ENCODE data around the gene ADCY5.

ADCY5 gene

DNA sequence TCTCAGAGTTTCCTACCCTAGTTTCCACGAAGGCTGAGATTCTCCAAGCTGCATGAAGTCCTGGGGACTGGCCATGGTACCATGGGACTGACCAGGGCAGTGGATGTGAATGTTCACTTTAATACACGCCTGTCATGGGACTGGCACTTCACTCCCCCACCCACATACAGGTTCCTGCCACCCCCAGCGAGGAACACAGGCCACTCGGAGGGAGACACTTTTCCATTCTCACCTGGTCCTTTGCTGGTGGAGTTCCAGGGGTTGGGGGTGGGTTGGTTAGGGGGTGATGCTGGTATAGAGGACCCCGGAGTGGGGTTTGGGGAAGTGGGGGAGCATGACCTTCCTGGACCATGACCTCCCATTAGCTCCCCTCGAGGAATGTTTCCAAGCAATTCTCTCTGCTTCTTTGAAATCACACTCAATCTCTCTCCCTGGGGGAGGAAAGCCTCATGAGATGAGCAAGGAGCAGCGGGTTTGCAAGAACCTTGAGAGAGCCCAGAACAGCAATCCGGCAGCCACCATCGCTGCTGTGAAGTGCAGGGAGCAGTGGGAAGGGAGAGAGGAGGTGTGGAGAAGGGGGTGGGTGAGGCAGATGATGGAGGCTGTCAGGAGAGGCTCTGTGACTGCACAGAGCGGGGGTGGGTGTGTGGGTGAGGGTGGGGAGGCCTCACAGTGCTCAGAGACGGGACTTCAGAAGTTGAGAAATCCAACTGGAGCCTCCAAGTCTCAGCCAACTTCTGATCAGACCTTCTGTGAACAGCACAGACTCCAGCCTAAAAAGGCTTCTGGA lies 69.7 kb downstream of the ADCY5 start:
- H3K4me1 ChIP-seq (ENCODE audit: control insufficient read depth, insufficient read depth, low read length, poor library complexity, severe bottlenecking), result no peaks in the 10 kb centered on the region
- H3K4me3 ChIP-seq (ENCODE audit: insufficient read depth, low read depth, low read length, poor library complexity, severe bottlenecking), result no peak overlapping the region
- no peak for DNase-seq
- H3K27ac ChIP-seq (ENCODE audit: insufficient read depth, low read length, poor library complexity, severe bottlenecking), result no peak overlapping the region
- no peaks in the 10 kb centered on the region for H3K27me3 ChIP-seq (replicated peaks; ENCODE audit: control insufficient read depth, insufficient read depth, low read length, poor library complexity, severe bottlenecking)
- H3K9me3 ChIP-seq (ENCODE audit: control insufficient read depth, low read length), result no peaks in the 10 kb centered on the region
- H3K36me3 ChIP-seq (ENCODE audit: control insufficient read depth, insufficient read depth, low read length), result no peaks in the 10 kb centered on the region

DNA sequence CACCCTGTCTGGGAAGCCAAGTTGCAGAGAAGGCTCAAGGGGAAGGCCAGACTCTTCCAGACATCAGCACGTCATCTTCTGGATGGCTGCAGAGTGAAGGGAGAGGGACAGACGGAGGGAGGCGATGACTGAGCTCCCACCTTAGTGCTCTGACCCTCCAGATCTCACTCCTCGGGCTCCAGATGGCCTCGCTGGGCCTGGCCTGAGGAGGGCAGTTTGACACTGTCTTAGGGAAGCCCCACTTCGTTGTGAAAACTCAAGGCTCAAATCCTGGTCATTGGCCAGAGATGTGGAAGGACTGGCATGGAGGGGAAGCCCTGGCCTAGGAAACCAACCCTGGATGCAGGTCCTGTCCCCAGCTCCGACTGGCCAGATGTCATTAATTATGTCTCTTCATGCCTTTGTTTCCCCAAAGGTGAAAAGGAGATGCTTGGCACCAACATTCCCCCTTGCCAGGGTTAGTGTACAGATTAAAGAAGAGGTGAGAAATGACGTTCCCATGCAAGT lies 70.4 kb downstream of the ADCY5 start:
- no peaks in the 10 kb centered on the region for H3K4me1 ChIP-seq (ENCODE audit: control insufficient read depth, insufficient read depth, low read length, poor library complexity, severe bottlenecking)
- H3K4me3 ChIP-seq (ENCODE audit: insufficient read depth, low read depth, low read length, poor library complexity, severe bottlenecking), result no peak overlapping the region
- DNase-seq, result no peak
- no peaks in the 10 kb centered on the region for H3K27me3 ChIP-seq (replicated peaks; ENCODE audit: control insufficient read depth, insufficient read depth, low read length, poor library complexity, severe bottlenecking)
- H3K36me3 ChIP-seq (ENCODE audit: control insufficient read depth, insufficient read depth, low read length), result no peaks in the 10 kb centered on the region
- no peaks in the 10 kb centered on the region for H3K9me3 ChIP-seq (ENCODE audit: control insufficient read depth, low read length)
- H3K27ac ChIP-seq (ENCODE audit: insufficient read depth, low read length, poor library complexity, severe bottlenecking), result no peak overlapping the region

DNA sequence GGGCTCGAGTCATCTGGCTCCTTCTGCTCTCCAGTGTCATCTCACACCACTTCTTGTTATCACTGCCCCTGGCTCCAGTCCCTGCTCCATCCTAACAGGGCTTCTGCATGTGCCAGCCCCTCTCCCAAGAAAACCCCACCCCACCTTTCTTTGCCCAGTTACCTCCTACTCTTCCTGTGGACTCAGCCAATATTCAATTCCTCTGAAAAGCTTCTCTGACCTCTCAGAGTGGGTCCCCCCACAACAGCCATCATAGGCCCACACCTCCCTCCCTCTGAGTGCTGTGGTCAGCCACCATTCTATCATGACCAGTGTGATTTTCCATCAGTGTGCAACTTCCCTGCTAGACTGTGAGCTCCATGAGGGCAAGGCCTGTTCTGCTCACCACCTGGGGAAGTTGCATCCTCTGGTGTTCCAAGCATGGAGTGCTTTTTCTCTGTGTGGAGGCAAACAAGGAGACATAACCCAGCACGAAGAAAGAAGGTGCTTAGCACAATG lies 71.6 kb downstream of the ADCY5 start:
- H3K9me3 ChIP-seq (ENCODE audit: control insufficient read depth, low read length), result no peaks in the 10 kb centered on the region
- no peak overlapping the region for H3K4me3 ChIP-seq (ENCODE audit: insufficient read depth, low read depth, low read length, poor library complexity, severe bottlenecking)
- no peaks in the 10 kb centered on the region for H3K36me3 ChIP-seq (ENCODE audit: control insufficient read depth, insufficient read depth, low read length)
- no peaks in the 10 kb centered on the region for H3K4me1 ChIP-seq (ENCODE audit: control insufficient read depth, insufficient read depth, low read length, poor library complexity, severe bottlenecking)
- DNase-seq, result no peak
- H3K27me3 ChIP-seq (replicated peaks; ENCODE audit: control insufficient read depth, insufficient read depth, low read length, poor library complexity, severe bottlenecking), result no peaks in the 10 kb centered on the region
- H3K27ac ChIP-seq (ENCODE audit: insufficient read depth, low read length, poor library complexity, severe bottlenecking), result no peak overlapping the region

DNA sequence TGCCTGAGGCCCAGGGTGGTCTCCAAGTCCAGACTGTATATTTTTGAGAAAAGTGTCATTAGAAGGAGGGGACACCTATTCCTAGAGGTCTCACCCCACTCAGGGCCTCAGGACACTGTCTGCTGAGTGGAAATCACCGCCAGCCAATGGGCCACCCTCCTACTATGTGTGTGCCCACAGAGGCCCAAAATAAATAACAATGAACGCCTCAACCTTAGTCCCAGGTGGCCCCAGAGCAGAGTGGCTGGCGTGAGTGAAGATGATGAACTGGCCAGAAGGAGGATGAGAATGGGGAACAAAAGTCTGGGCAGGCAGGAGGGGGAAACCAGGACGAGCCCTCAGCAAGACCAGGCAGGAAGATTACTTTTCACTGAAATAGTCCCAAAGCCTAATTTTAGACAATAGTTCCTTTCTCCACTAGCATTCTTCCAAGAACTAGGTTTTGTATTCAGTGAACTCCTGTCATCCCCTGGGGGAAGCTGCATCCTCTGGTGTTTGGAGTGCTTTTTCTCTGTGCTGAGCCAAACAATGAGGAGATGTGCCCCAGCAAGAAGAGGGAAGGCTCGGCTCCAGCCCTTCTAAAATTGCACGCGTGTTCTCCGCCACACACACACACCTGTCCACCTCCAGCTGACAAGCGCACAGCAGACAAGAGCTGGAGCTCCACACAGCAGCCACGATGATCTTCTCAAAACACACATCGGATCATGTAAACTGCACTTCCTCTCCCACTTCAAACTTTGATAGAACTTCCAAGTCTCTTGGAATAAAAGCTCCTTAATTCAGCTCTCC lies 72.2 kb downstream of the ADCY5 start:
- no peaks in the 10 kb centered on the region for H3K36me3 ChIP-seq (ENCODE audit: control insufficient read depth, insufficient read depth, low read length)
- H3K4me3 ChIP-seq (ENCODE audit: insufficient read depth, low read depth, low read length, poor library complexity, severe bottlenecking), result no peak overlapping the region
- no peaks in the 10 kb centered on the region for H3K4me1 ChIP-seq (ENCODE audit: control insufficient read depth, insufficient read depth, low read length, poor library complexity, severe bottlenecking)
- H3K27me3 ChIP-seq (replicated peaks; ENCODE audit: control insufficient read depth, insufficient read depth, low read length, poor library complexity, severe bottlenecking), result no peaks in the 10 kb centered on the region
- H3K9me3 ChIP-seq (ENCODE audit: control insufficient read depth, low read length), result no peaks in the 10 kb centered on the region
- no peak for DNase-seq
- H3K27ac ChIP-seq (ENCODE audit: insufficient read depth, low read length, poor library complexity, severe bottlenecking), result no peak overlapping the region

DNA sequence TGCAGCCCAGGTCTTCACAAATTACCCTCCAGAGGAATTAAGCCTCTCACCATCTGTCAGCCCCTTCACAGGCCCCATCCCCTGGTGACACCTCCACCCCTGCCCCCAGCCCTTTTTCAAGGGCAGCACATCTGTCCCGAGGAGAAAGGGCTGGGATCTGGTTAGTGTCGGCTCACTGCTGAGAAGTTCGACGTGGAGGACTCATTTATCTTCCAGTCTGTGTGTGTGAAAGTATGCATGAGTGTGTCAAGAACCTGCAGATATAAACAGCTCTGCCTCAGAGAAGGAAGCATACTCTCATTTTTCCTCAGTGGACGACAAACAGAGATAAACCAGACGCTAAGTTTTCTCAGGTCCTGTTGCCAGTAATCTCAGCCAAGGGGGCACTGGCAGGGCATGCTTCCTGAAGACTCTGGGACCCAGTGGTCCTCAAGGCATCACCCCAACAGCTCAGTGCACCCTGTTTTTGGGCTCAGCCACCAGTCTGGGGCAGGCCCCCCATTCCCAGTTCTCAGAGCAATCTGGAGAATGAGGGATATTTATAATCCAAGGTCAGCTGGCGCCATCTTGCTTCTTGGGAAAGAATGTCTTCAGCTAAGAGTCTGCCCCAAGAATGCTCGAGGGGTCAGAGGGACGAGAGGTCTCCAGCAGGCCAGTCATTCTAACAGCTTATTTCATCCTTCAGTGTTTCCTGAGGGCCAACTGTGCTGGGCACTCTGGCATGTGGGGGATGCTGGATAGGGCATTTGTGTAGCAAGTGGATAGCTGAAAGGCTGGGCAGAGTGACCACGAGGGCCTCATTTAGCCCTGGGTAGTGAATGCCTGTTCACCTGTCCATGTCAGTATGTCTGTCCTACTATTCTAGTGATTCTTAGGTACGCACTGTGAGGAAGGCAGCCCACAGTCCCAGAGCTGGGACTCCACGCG lies 73.6 kb downstream of the ADCY5 start:
- no peaks in the 10 kb centered on the region for H3K36me3 ChIP-seq (ENCODE audit: control insufficient read depth, insufficient read depth, low read length)
- no peaks in the 10 kb centered on the region for H3K27me3 ChIP-seq (replicated peaks; ENCODE audit: control insufficient read depth, insufficient read depth, low read length, poor library complexity, severe bottlenecking)
- no peak for DNase-seq
- H3K4me3 ChIP-seq (ENCODE audit: insufficient read depth, low read depth, low read length, poor library complexity, severe bottlenecking), result no peak overlapping the region
- H3K4me1 ChIP-seq (ENCODE audit: control insufficient read depth, insufficient read depth, low read length, poor library complexity, severe bottlenecking), result no peaks in the 10 kb centered on the region
- H3K9me3 ChIP-seq (ENCODE audit: control insufficient read depth, low read length), result no peaks in the 10 kb centered on the region
- H3K27ac ChIP-seq (ENCODE audit: insufficient read depth, low read length, poor library complexity, severe bottlenecking), result no peak overlapping the region

DNA sequence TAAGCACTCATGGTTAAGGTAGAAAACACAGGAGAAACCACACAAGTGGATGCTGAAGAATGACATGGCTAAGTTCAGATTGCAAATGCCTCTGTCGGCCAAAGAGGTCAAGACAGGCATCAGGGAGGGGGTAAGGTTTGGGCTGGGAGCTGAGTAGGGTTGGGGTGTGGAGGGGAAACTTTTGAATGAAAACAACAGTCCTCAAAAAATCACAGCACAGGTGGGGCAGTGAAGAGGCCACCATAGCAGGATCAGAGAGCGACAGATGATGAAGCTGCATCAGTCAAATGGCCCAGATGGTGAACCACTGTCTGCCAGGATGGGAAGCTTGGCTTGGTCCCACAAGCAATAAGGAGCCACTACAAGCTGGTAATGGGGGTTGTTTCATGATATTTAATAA lies 74.9 kb downstream of the ADCY5 start:
- DNase-seq, result no peak
- no peaks in the 10 kb centered on the region for H3K27me3 ChIP-seq (replicated peaks; ENCODE audit: control insufficient read depth, insufficient read depth, low read length, poor library complexity, severe bottlenecking)

DNA sequence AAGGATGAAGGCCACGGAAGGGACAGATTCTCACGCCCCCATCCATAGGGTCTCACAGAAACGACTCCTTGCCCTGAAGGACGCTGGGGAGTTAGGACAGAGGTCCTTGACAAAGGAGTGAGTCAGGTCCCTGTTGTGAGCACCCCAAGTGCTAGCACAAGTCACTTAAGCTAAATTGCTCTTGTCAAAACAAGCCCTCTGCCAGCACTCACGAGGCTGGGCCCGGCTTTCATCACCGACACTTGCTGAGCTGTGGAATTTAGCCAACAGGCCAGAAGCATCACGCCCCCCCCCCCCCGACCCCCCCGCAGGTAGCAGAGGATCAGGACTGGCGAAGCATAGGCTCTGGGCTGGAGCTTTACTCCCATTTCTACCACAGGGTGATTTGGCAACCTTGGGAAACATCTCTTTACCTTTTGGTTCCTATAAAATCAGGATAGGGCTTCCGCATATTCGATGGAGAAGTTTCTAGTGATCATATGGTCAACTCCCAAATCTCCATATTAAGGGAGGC lies 75.4 kb downstream of the ADCY5 start:
- Histone ChIP-seq H3K4me3 (ENCODE audit: insufficient read depth, low read depth, low read length, poor library complexity, severe bottlenecking) (no peak overlapping the region), H3K4me1 (ENCODE audit: control insufficient read depth, insufficient read depth, low read length, poor library complexity, severe bottlenecking) (no peaks in the 10 kb centered on the region), H3K36me3 (ENCODE audit: control insufficient read depth, insufficient read depth, low read length) (no peaks in the 10 kb centered on the region), H3K27ac (ENCODE audit: insufficient read depth, low read length, poor library complexity, severe bottlenecking) (no peak overlapping the region), H3K9me3 (ENCODE audit: control insufficient read depth, low read length) (peaks cover 5% of the 10 kb centered on the region), H3K27me3 (replicated peaks; ENCODE audit: control insufficient read depth, insufficient read depth, low read length, poor library complexity, severe bottlenecking) (no peaks in the 10 kb centered on the region)
- DNase-seq, result no peak

More for the DNA sequence above, 74.9 kb downstream of the ADCY5 start:
- Histone ChIP-seq H3K9me3 (ENCODE audit: control insufficient read depth, low read length) (peaks cover 4% of the 10 kb centered on the region), H3K27ac (ENCODE audit: insufficient read depth, low read length, poor library complexity, severe bottlenecking) (no peak overlapping the region), H3K36me3 (ENCODE audit: control insufficient read depth, insufficient read depth, low read length) (no peaks in the 10 kb centered on the region), H3K4me1 (ENCODE audit: control insufficient read depth, insufficient read depth, low read length, poor library complexity, severe bottlenecking) (no peaks in the 10 kb centered on the region), H3K4me3 (ENCODE audit: insufficient read depth, low read depth, low read length, poor library complexity, severe bottlenecking) (no peak overlapping the region)

DNA sequence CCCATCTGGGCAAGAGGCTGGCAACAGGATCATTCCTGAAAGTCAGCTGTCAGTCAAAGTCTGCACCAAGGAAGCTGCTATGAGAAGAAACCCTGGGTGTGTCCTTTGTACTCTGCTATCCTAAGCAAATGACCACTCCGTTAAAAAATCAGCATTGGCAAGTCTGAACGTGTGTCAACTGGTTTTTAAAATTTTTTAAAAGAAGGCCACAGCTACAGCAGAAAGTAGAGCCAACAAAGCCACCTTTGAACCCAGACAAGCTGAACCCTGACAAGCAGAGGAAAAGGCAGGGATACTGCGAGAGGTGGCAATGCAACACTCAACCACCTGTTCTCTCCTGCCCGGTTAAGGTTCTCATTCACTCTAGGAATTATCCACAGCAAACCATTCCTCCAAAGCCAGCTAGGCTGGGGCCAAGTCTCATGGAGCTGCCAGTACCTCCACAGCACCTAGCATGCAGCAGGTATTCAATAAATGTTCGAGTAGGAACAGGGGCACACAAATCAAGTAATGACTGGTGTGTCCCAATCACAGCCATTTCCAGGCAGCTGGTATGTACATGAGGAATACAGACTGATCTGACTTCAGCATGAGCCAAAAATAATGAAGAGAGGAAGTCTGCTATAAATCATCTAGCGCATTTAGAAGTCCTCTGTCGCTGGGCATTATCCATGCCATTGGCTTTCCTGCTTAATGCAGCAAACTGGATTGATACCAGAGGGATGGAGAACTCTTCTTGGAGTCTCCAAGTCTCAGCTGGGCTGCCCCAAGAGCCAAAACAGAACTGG lies 76.0 kb downstream of the ADCY5 start:
- H3K27me3 ChIP-seq (replicated peaks; ENCODE audit: control insufficient read depth, insufficient read depth, low read length, poor library complexity, severe bottlenecking), result no peaks in the 10 kb centered on the region
- no peak for DNase-seq
- no peaks in the 10 kb centered on the region for H3K4me1 ChIP-seq (ENCODE audit: control insufficient read depth, insufficient read depth, low read length, poor library complexity, severe bottlenecking)
- no peak overlapping the region for H3K27ac ChIP-seq (ENCODE audit: insufficient read depth, low read length, poor library complexity, severe bottlenecking)
- H3K4me3 ChIP-seq (ENCODE audit: insufficient read depth, low read depth, low read length, poor library complexity, severe bottlenecking), result no peak overlapping the region
- H3K36me3 ChIP-seq (ENCODE audit: control insufficient read depth, insufficient read depth, low read length), result no peaks in the 10 kb centered on the region
- H3K9me3 ChIP-seq (ENCODE audit: control insufficient read depth, low read length), result peaks cover 5% of the 10 kb centered on the region

All from effector memory CD4-positive, alpha-beta T cell (primary cell).